ENCODE data around the gene BLTP2. TPM values are rescaled to one million over a fixed set of nuclear protein-coding genes. Genes with fewer than 3 reads are reported as not detected.

The BLTP2 gene
- total and polyA plus RNA-seq, 2 of the 13 experiments (the other 11 are each of a cell fraction or from before 2014, with no cell fraction given) = 66.7 to 80.9 TPM

DNA sequence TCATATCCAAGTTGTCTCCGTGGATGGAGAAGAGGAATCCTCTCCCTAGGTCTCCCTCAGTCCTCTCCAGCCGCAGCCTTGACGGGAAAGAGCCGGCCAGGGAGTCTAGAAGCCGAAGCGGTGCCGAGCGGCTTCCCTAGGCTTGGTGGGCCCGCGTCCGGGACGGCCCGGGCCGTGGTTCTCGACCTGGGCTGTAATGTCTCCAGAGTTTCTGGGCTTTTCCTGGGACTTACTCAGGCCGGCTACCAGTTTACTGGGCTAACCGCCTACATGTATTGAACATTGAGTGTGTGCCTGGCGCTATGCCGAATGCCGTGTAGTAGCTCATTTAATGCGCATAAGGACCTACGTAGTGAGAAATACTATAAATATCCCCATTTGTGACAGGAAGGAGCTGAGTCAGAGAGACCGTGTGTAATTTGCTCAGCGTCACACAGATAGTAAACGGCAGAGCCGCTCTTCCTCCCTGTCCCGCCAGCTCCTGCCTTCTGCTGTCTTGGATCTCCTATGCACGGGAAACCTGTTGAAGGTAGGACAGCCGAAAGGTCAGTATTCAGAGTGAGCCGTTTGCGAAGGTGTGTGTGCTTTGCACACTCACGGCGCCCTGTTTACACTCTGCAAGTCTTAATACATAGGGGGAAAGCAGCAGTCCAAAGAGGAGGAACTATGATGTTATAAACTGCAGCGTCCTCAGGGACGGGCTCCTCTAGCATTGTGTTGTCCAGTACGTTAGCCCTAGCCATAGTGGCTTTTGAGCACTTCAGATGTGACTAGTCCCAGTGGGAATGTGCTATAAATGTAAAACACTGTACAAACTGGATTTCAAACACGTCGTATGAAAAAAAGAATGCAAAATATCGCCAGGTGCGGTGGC lies 45.4 kb downstream of the BLTP2 start (continued):
- TF ChIP-seq, protein P1, sequence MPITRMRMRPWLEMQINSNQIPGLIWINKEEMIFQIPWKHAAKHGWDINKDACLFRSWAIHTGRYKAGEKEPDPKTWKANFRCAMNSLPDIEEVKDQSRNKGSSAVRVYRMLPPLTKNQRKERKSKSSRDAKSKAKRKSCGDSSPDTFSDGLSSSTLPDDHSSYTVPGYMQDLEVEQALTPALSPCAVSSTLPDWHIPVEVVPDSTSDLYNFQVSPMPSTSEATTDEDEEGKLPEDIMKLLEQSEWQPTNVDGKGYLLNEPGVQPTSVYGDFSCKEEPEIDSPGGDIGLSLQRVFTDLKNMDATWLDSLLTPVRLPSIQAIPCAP (CRISPR knock-in tag; IDR thresholded peaks at IDR 0.05; ENCODE audit: low read depth) = no peak
- TF ChIP-seq MTF2 (CRISPR knock-in tag; IDR thresholded peaks at IDR 0.05; ENCODE audit: borderline replicate concordance) = no peak
- TF ChIP-seq, protein P2, sequence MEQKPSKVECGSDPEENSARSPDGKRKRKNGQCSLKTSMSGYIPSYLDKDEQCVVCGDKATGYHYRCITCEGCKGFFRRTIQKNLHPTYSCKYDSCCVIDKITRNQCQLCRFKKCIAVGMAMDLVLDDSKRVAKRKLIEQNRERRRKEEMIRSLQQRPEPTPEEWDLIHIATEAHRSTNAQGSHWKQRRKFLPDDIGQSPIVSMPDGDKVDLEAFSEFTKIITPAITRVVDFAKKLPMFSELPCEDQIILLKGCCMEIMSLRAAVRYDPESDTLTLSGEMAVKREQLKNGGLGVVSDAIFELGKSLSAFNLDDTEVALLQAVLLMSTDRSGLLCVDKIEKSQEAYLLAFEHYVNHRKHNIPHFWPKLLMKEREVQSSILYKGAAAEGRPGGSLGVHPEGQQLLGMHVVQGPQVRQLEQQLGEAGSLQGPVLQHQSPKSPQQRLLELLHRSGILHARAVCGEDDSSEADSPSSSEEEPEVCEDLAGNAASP (CRISPR knock-in tag; IDR thresholded peaks at IDR 0.05; ENCODE audit: borderline replicate concordance) = no peak
- TF ChIP-seq ZNF691 (CRISPR knock-in tag; IDR thresholded peaks at IDR 0.05; ENCODE audit: borderline replicate concordance, low read depth) = no peak
- no peak for TF ChIP-seq CHD4 (IDR thresholded peaks at IDR 0.05; ENCODE audit: borderline replicate concordance, low read length)
- peak; percentile 28; the same call in 1 of the 2 replicates for TF ChIP-seq ZMYM3 (CRISPR knock-in tag; IDR thresholded peaks at IDR 0.05)
- no peak for TF ChIP-seq ZNF770 (CRISPR knock-in tag; IDR thresholded peaks at IDR 0.05)
- no peak for TF ChIP-seq ZNF530 (CRISPR knock-in tag; IDR thresholded peaks at IDR 0.05; ENCODE audit: low read depth)
- 0 out of 2 replicates have a peak, but pooled peaks have one; percentile 26 for TF ChIP-seq ZNF780A (CRISPR knock-in tag; IDR thresholded peaks at IDR 0.05)
- peak; percentile 57 for TF ChIP-seq SAP130 (CRISPR knock-in tag; IDR thresholded peaks at IDR 0.05; ENCODE audit: low read depth)
- 0 out of 2 replicates have a peak, but pooled peaks have one; percentile 60 for TF ChIP-seq ZNF343 (CRISPR knock-in tag; IDR thresholded peaks at IDR 0.05)
- peak; percentile 38 for TF ChIP-seq KDM2A (CRISPR knock-in tag; IDR thresholded peaks at IDR 0.05; ENCODE audit: borderline replicate concordance, low read depth)
- TF ChIP-seq, protein P3, sequence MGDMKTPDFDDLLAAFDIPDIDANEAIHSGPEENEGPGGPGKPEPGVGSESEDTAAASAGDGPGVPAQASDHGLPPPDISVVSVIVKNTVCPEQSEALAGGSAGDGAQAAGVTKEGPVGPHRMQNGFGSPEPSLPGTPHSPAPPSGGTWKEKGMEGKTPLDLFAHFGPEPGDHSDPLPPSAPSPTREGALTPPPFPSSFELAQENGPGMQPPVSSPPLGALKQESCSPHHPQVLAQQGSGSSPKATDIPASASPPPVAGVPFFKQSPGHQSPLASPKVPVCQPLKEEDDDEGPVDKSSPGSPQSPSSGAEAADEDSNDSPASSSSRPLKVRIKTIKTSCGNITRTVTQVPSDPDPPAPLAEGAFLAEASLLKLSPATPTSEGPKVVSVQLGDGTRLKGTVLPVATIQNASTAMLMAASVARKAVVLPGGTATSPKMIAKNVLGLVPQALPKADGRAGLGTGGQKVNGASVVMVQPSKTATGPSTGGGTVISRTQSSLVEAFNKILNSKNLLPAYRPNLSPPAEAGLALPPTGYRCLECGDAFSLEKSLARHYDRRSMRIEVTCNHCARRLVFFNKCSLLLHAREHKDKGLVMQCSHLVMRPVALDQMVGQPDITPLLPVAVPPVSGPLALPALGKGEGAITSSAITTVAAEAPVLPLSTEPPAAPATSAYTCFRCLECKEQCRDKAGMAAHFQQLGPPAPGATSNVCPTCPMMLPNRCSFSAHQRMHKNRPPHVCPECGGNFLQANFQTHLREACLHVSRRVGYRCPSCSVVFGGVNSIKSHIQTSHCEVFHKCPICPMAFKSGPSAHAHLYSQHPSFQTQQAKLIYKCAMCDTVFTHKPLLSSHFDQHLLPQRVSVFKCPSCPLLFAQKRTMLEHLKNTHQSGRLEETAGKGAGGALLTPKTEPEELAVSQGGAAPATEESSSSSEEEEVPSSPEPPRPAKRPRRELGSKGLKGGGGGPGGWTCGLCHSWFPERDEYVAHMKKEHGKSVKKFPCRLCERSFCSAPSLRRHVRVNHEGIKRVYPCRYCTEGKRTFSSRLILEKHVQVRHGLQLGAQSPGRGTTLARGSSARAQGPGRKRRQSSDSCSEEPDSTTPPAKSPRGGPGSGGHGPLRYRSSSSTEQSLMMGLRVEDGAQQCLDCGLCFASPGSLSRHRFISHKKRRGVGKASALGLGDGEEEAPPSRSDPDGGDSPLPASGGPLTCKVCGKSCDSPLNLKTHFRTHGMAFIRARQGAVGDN (CRISPR knock-in tag; IDR thresholded peaks at IDR 0.05) = peak; percentile 55
- no peak; the same call in 1 of the 2 replicates for TF ChIP-seq ZBTB42 (CRISPR knock-in tag; IDR thresholded peaks at IDR 0.05)
- TF ChIP-seq ZBTB38 (CRISPR knock-in tag; IDR thresholded peaks at IDR 0.05) = peak; percentile 6; the same call in 1 of the 2 replicates
- TF ChIP-seq BRCA1 (CRISPR knock-in tag; IDR thresholded peaks at IDR 0.05) = no peak
- TF ChIP-seq ZNF850 (CRISPR knock-in tag; conservative IDR thresholded peaks at IDR 0.05) = no peak
